H9 (cell line): Measurements from ENCODE around the gene C6orf52. TPM values are rescaled to one million over a fixed set of nuclear protein-coding genes. Genes with fewer than 3 reads are reported as not detected.

ENCODE experiments used
- DNase-seq: peaks from one replicate; pipeline ENCODE4 v3.0.0-alpha.2; 2017
- H2AFZ ChIP-seq: one replicate; pipeline ENCODE4 v1.6.1; 2013; ENCODE audit warnings: mild to moderate bottlenecking, low read length, control low read depth, moderate library complexity
- H2AK5ac ChIP-seq: 2 replicates; pipeline ENCODE4 v1.6.1; 2013; ENCODE audit warnings: low read length, control low read depth, mixed read lengths; ENCODE audit not compliant: insufficient read length
- H2BK120ac ChIP-seq: one replicate; pipeline ENCODE4 v1.6.1; 2013; ENCODE audit warnings: low read depth, mild to moderate bottlenecking, low read length, control low read depth, inconsistent platforms; ENCODE audit not compliant: poor library complexity, severe bottlenecking
- H2BK12ac ChIP-seq: 2 replicates; pipeline ENCODE4 v1.6.1; 2013; ENCODE audit warnings: low read length, control low read depth, mixed read lengths, low read depth; ENCODE audit not compliant: insufficient read length
- H2BK15ac ChIP-seq: 2 replicates; pipeline ENCODE4 v1.6.1; 2013; ENCODE audit warnings: low read depth, low read length, control low read depth
- H2BK20ac ChIP-seq: one replicate; pipeline ENCODE4 v1.6.1; 2013; ENCODE audit warnings: low read depth, mild to moderate bottlenecking, low read length, control low read depth, inconsistent platforms; ENCODE audit not compliant: poor library complexity, severe bottlenecking
- H2BK5ac ChIP-seq: 2 replicates; pipeline ENCODE4 v1.6.1; 2013; ENCODE audit warnings: low read length, control low read depth, mixed read lengths; ENCODE audit not compliant: insufficient read length
- H3K14ac ChIP-seq: 2 replicates; pipeline ENCODE4 v1.6.1; 2013; ENCODE audit warnings: low read length, control low read depth; ENCODE audit not compliant: insufficient read depth
- H3K18ac ChIP-seq: 2 replicates; pipeline ENCODE4 v1.6.1; 2013; ENCODE audit warnings: low read depth, mild to moderate bottlenecking, mixed read lengths, low read length, control low read depth; ENCODE audit not compliant: insufficient read length
- H3K23ac ChIP-seq: 2 replicates; pipeline ENCODE4 v1.6.1; 2013; ENCODE audit warnings: low read length, control low read depth, mixed read lengths, low read depth; ENCODE audit not compliant: insufficient read length
- H3K23me2 ChIP-seq: 2 replicates; pipeline ENCODE4 v1.6.1; 2013; ENCODE audit warnings: low read depth, mild to moderate bottlenecking, mixed read lengths, low read length, control low read depth; ENCODE audit not compliant: insufficient read length, poor library complexity, severe bottlenecking
- H3K27ac ChIP-seq: 2 replicates; pipeline ENCODE4 v1.5.1; 2013; ENCODE audit warnings: low read length, control low read depth, mixed read lengths, low read depth; ENCODE audit not compliant: insufficient read length
- H3K27me3 ChIP-seq: 2 replicates; pipeline ENCODE4 v1.6.1; 2013; ENCODE audit warnings: low read length, control low read depth, inconsistent platforms; ENCODE audit not compliant: insufficient read depth
- H3K4ac ChIP-seq: 2 replicates; pipeline ENCODE4 v1.6.1; 2013; ENCODE audit warnings: low read depth, mild to moderate bottlenecking, control low read depth, inconsistent platforms, low read length, moderate library complexity
- H3K4me1 ChIP-seq: 2 replicates; pipeline ENCODE4 v1.6.1; 2013; ENCODE audit warnings: low read length, control low read depth, inconsistent platforms; ENCODE audit not compliant: insufficient read depth
- H3K4me2 ChIP-seq: 2 replicates; pipeline ENCODE4 v1.6.1; 2013; ENCODE audit warnings: low read length, control low read depth, mixed read lengths; ENCODE audit not compliant: insufficient read length, insufficient read depth
- H3K56ac ChIP-seq: 2 replicates; pipeline ENCODE4 v1.6.1; 2013; ENCODE audit warnings: low read depth, mild to moderate bottlenecking, mixed read lengths, low read length, control low read depth; ENCODE audit not compliant: insufficient read length
- H3K79me1 ChIP-seq: 2 replicates; pipeline ENCODE4 v1.6.1; 2013; ENCODE audit warnings: low read depth, mild to moderate bottlenecking, moderate library complexity, low read length, control low read depth, inconsistent platforms; ENCODE audit not compliant: insufficient read depth, poor library complexity, severe bottlenecking
- H3K79me2 ChIP-seq: 2 replicates; pipeline ENCODE4 v1.6.1; 2013; ENCODE audit warnings: low read length, control low read depth, inconsistent platforms; ENCODE audit not compliant: insufficient read depth
- H3K9ac ChIP-seq: 2 replicates; pipeline ENCODE4 v1.6.1; 2013; ENCODE audit warnings: low read length, control low read depth, mixed read lengths; ENCODE audit not compliant: insufficient read length; ENCODE audit errors: extremely low read depth
- H3K9me3 ChIP-seq: one replicate; pipeline ENCODE4 v1.6.1; 2013; ENCODE audit warnings: low read depth, low read length, inconsistent platforms; ENCODE audit not compliant: control insufficient read depth
- H3T11ph ChIP-seq: one replicate; pipeline ENCODE4 v1.6.1; 2013; ENCODE audit warnings: mild to moderate bottlenecking, low read length, control low read depth, inconsistent platforms
- H4K20me1 ChIP-seq: one replicate; pipeline ENCODE4 v1.6.1; 2013; ENCODE audit not compliant: control insufficient read depth, insufficient read length, insufficient read depth
- H4K5ac ChIP-seq: 2 replicates; pipeline ENCODE4 v1.6.1; 2013; ENCODE audit warnings: low read depth, mild to moderate bottlenecking, mixed read lengths, low read length, control low read depth; ENCODE audit not compliant: insufficient read length
- H4K8ac ChIP-seq: replicated peaks from 2 replicates; pipeline ENCODE4 v1.6.1; 2013; ENCODE audit warnings: low read length, control low read depth, mixed read lengths, low read depth; ENCODE audit not compliant: insufficient read length
- H4K91ac ChIP-seq: 2 replicates; pipeline ENCODE4 v1.6.1; 2013; ENCODE audit warnings: low read depth, mild to moderate bottlenecking, moderate library complexity, mixed read lengths, low read length, control low read depth; ENCODE audit not compliant: insufficient read length
- H3K27ac Mint-ChIP-seq, 3 experiments: 2 replicates in 2 of 3; 3 replicates in 1 of 3; pipeline ENCODE4 v1.8.0; 2020 to 2021; ENCODE audit warnings: mixed read lengths in 3 of 3, mild to moderate bottlenecking in 1 of 3, moderate library complexity in 1 of 3
- H3K27me3 Mint-ChIP-seq: 2 replicates; pipeline ENCODE4 v1.8.0; 2021; ENCODE audit warnings: low read depth, mild to moderate bottlenecking, moderate library complexity, mixed read lengths
- H3K36me3 Mint-ChIP-seq, 3 experiments: 2 replicates in 2 of 3; 3 replicates in 1 of 3; pipeline ENCODE4 v1.8.0; 2020 to 2021; ENCODE audit warnings: low read depth in 3 of 3, mixed read lengths in 3 of 3; ENCODE audit not compliant: insufficient read depth in 1 of 3
- H3K4me1 Mint-ChIP-seq, 2 experiments: 2 replicates each; pipeline ENCODE4 v1.8.0; 2020; ENCODE audit warnings: mixed read lengths in 2 of 2
- H3K4me3 Mint-ChIP-seq, 2 experiments: 2 replicates in 1 of 2; 3 replicates in 1 of 2; pipeline ENCODE4 v1.8.0; 2020 to 2021; ENCODE audit warnings: mild to moderate bottlenecking in 2 of 2, mixed read lengths in 2 of 2, moderate library complexity in 1 of 2
- H3K9me3 Mint-ChIP-seq, 2 experiments: 2 replicates in 1 of 2; 3 replicates in 1 of 2; pipeline ENCODE4 v1.8.0; 2020; ENCODE audit warnings: mild to moderate bottlenecking in 2 of 2, mixed read lengths in 2 of 2, moderate library complexity in 1 of 2
- WGBS: extraction: QIAGEN DNeasy Blood & Tissue Kit; methylation state at CpG from one replicate; pipeline ENCODE4 v1.1.7; 2013; ENCODE audit warnings: missing lambda C conversion rate, low lambda C conversion rate, mixed read lengths; ENCODE audit not compliant: insufficient read length; ENCODE audit errors: extremely low coverage; 5-methylcytosine and 5-hydroxymethylcytosine counted together
- total RNA-seq: library from RNA; stranded (reverse); gene quantifications from 2 replicates; pipeline ENCODE4 v1.2.1, GENCODE V29; 2021
- TF ChIP-seq, protein P1 (sequence below): fragments of 200-600 bp; sonication (generic); conservative IDR thresholded peaks from 3 replicates; pipeline ENCODE4 v1.8.0; 2021; ENCODE audit warnings: antibody characterized with exemption, mild to moderate bottlenecking

The C6orf52 gene
- total RNA-seq, 1 experiment from 2014 or later: 1.8 TPM

DNA sequence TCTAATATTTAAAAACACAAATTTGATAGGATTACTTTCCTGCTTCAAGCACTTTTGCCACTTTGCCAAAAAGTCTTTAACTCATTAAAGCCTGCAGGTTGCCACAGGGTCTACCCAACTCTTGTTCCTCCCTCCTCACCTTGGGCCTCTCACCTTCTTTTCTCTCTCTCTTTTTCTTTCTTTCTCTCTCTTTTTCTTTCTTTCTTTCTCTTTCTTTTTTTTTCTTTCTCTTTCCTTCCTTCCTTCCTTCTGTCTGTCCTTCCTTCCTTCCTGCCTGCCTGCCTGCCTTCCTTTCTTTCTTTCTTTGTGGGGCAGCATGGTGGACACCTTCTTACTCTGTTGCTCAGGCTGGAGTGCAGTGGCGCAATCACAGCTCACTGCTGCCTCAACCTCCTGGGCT lies 50.2 kb downstream of the C6orf52 start:
- Histone ChIP-seq H2AK5ac (no peak overlapping the region), H3K23me2 (no peaks in the 10 kb centered on the region), H3K9me3 (no peaks in the 10 kb centered on the region), H3K79me1 (no peaks in the 10 kb centered on the region), H3K56ac (no peak overlapping the region), H3K4me1 (no peaks in the 10 kb centered on the region), H2BK120ac (no peak overlapping the region), H3K4ac (no peak overlapping the region), H3K18ac (no peak overlapping the region), H4K5ac (no peak overlapping the region), H3K79me2 (no peaks in the 10 kb centered on the region), H3K23ac (no peak overlapping the region), H3K4me2 (no peak overlapping the region), H3T11ph (no peak overlapping the region), H2BK20ac (no peak overlapping the region), H4K8ac (no peak overlapping the region), H3K14ac (no peak overlapping the region), H2BK15ac (no peak overlapping the region), H4K91ac (no peak overlapping the region), H2AFZ (no peak overlapping the region), H3K27ac (no peak overlapping the region), H4K20me1 (no peaks in the 10 kb centered on the region), H2BK12ac (no peak overlapping the region), H2BK5ac (no peak overlapping the region), H3K27me3 (no peaks in the 10 kb centered on the region), H3K9ac (no peak overlapping the region)
- WGBS: no CpG with 5 or more reads among the region's 1 CpG
- no peak for DNase-seq
- Mint-ChIP-seq H3K27ac (no peak overlapping the region; a peak in 1 of 7 replicates), H3K36me3 (peaks cover 0 to 3% (median 0%) of the 10 kb centered on the region in 3 experiments; a peak in 1 of 7 replicates), H3K9me3 (peaks cover 1 to 2% of the 10 kb centered on the region in 2 experiments; a peak in 2 of 5 replicates), H3K4me3 (no peak overlapping the region), H3K4me1 (peaks cover 7 to 9% of the 10 kb centered on the region in 2 experiments), H3K27me3 (no peaks in the 10 kb centered on the region)
- TF ChIP-seq, protein P1, sequence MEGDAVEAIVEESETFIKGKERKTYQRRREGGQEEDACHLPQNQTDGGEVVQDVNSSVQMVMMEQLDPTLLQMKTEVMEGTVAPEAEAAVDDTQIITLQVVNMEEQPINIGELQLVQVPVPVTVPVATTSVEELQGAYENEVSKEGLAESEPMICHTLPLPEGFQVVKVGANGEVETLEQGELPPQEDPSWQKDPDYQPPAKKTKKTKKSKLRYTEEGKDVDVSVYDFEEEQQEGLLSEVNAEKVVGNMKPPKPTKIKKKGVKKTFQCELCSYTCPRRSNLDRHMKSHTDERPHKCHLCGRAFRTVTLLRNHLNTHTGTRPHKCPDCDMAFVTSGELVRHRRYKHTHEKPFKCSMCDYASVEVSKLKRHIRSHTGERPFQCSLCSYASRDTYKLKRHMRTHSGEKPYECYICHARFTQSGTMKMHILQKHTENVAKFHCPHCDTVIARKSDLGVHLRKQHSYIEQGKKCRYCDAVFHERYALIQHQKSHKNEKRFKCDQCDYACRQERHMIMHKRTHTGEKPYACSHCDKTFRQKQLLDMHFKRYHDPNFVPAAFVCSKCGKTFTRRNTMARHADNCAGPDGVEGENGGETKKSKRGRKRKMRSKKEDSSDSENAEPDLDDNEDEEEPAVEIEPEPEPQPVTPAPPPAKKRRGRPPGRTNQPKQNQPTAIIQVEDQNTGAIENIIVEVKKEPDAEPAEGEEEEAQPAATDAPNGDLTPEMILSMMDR: no peak
